Hematopoietic multipotent progenitor cell treated with erythropoietin and hydrocortisone succinate and interleukin-3 and kit ligand, for 15 days (in vitro differentiated cells): ENCODE results near the gene SPINK14.

Experiments
- DNase-seq: peaks from one replicate; pipeline ENCODE4 v3.0.0-alpha.2; 2015; ENCODE audit warnings: low spot score

The SPINK14 gene, protein sequence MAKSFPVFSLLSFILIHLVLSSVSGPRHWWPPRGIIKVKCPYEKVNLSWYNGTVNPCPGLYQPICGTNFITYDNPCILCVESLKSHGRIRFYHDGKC

DNA sequence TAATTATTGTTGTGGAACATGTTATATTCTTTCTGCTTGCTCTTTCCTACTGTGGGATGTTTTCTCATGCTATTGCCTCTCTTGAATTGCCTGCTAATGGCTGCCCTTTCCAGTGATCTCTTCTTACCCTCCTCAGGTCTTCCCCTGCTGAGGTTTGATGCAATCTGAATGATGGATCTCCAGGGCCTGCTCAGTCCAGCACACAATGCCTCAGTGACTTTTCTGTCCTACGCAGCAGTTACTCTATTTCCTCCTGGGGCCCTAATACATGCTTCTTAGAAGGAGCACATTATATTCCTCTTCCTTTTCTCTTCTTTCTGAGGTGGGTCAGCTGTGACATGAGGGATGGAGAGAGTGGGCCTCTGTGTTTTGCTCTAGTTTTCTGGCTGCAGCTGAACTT, at the start of gene SPINK14:
SPINK14 (plus strand) TSS at position 301 of the 400 bp plus-strand sequence. CDS start 1,187 bp downstream, outside the sequence.
- no peak for DNase-seq

DNA sequence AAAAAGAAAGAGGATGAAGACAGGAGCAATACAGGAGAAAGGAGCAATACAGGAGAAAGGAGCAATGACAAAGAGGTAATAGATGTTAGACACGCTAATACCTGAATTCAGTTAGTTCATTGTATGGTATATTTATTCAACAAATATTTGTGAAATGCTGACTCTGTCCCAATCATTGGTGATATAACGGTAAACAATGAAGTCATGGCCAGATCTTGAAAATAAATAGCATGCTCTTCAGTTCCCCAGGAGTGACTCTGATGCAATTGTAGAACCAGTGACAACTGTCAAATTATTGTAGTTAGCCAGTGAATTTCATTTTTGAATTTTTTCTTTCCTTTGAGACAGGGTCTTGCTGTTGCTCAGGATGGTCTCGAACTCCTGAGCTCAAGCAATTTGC, 48.0 kb upstream of the SPINK14 start:
- no peak for DNase-seq

DNA sequence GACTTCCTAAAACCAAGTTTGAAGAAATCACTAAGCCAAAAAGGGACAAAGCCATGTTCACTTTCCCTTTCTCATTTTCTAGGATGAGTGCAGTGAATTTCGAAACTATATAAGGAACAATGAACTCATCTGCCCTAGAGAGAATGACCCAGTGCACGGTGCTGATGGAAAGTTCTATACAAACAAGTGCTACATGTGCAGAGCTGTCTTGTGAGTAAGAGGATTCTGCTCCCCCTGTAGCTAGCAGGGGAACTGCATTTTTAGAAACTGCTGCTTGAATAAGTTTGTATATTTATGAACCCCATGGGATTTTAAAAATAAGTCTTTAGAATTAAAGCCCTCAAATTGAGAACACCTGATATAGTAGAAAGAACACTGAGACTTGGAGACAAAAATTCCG, 42.7 kb upstream of the SPINK14 start:
- DNase-seq: no peak

DNA sequence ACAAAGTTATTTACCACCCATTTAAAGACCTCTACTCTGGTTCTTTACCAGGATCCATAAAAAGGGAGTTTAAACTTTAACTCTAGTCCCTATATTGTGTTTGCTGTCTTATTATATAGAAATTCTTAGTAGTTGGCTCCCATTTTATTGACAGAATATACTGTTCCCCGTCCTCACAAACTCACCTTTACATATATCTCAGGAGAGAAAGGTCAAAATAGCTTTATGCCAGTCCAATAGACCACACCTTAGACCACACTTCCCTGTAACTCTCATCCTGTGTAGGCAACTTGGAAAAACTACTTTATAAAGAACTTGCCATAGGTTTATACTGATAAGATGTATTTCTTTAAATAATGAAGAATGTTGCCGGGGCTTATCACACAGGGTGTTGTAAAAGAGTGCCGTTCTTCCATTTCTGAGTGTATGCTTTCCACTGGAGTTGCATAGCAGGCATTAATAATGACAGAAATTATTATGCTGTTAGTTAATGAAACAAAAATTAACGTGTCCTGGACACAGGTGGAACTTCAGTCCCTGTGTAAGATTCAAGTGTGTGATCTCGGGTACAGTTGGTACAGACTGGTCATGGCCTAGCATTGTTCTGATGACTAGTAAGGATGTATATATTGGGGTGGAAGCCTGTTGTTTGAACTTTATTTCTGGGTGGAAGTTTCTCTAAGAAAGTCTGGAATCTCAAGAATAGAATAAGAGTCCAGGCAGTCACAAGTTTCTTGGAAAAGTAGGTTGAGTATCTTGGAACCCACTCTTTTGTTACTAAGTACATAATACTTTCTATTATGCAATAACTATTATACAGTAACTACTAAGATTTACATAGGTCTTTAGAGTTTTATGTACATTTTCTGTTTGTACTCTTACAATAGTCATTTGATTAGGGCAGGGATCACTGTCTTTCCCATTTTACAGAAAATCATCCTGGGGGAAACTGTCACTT, 33.0 kb upstream of the SPINK14 start:
- DNase-seq: no peak

DNA sequence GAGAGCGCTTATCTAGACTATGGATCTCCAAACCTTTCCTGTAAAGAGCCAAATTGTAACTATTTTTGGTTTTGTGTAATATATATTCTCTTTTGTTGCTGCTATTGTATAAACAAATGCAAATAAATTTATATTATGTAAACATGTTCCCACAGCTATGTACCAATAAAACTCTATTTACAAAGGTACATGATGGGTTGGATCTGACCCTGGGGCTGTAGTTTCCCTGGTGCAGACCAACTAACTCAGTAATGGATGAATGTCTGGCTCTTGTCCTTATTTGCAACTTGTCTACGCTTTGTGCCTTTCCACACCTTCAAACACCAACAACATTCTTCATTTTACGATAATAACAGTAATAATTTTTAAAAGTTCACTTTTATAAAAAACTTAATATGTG, 27.5 kb upstream of the SPINK14 start:
- DNase-seq: no peak

DNA sequence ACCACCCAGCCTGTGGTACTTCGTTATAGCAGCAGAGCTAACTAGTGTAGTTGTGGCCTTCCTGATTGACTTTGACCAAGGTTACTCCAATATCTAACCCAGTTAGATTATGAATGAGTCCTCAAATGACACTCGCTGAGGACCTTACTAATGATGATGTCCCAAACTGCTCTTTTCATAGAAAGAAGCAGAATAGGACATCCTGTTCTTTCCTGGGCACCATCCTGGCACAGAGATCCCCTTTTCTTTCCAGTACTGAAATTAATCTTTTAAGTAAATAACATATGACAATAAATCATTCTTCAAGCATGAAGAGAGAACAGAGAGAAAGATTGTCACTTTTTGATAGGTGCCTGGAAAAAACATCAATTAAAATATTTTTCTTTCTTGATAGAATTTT, 26.7 kb upstream of the SPINK14 start:
- no peak for DNase-seq

DNA sequence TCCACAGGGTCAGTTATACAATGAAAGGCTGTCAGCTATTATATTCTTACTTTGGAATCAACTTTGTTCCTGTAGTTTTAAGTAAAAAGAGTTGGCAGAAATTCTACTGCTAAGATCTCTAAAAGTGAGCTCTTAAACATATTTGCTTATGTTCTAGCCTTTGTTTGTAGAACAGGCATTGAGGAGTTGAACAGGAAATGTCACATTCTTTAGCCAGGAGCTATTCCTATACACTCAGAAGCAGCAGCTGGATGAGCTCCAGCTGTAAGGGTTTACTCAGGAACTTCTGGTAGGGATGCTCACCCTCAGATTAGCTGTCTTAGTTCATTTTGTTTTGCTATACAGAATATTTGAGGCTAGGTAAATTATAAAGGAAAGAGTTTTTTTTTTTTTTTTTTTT, 22.4 kb upstream of the SPINK14 start:
- DNase-seq: no peak

DNA sequence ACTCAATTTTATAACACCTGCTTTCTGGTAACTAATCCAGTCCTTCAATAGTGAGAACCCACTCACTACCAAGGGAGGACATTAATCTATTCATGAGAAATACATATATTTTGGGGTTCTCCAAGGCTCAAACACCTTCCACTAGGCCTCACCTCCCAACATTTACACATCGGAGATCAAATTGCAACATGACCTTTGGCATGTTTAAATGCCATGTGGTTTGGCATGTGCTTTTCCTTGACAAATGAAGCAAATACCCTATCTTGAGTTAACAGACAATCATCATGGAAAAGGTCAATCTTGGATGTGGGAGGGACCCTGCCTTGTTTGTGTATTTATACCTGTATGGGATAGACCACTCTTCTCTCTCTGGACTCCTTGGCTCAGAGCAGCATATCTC, 21.9 kb upstream of the SPINK14 start:
- DNase-seq: no peak

DNA sequence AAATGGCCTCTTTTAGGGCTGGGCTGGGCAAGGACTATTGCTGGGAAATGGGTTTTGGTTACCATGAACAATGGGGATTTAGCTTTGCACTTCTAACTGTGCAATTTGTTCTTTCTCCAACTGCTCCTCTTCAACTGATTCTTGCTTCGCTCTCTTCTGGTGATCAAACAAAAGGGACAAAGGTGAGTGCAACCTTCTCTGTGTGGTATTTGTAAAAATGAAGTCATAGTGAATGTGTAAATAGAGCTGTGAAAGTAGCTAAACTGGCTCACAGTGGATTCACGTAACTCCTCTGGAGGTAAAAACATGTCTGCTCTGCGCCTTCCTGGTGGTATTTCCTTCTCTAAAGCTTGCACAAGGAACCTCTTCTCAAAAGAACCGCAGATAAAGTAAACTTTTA, 20.9 kb upstream of the SPINK14 start:
- DNase-seq: no peak

DNA sequence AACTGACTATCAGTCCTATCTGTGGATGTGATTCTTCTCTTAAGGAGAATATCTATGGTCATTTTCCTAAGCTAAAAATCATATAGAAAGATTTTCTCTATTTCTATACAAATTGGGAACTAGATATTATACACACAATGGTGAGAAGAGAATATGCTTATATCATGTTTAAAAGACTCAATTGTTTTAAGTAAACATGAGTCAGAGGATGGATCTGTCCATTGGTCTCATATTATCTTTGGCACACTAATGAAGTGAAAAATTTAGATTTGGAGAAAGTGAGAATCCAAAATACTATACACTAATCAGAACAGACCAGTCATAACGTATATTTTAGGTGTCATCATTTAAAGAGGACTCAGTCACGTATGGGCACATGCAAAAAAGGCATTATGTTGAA, 16.5 kb upstream of the SPINK14 start:
- DNase-seq: no peak

DNA sequence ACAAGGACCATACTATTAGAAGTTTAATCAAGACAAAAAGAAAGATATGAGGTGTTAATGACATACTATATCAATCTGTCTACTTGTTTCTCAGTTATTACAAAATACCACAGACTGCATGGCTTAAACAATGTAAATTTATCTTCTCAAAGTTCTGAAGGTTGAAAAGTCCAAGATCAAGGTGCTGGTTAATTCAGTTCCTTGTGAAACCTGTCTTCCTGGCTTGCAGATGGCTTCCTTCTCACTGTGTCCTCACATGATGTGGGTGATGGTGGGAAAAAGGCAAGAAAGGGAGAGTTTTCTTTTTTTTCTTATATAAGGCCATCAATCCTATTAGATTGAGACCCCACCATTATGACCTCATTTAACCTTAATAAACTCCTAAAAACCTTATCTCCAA, 15.6 kb upstream of the SPINK14 start:
- no peak for DNase-seq

DNA sequence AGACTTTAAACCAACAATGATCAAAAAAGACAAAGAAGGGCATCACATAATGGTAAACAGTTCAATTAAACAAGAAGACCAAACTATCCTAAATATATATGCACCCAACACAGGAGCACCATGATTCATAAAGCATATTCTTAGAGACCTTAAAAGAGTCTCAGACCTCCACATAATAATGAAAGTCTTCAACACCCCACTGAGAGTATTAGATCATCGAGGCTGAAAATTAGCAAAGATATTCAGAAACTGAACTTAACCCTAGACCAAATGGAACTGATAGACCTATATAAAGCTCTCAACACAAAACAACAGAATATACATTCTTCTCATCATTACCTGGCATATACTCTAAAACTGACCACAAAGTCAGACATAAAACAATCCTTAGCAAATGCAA, 11.7 kb upstream of the SPINK14 start:
- DNase-seq: no peak

DNA sequence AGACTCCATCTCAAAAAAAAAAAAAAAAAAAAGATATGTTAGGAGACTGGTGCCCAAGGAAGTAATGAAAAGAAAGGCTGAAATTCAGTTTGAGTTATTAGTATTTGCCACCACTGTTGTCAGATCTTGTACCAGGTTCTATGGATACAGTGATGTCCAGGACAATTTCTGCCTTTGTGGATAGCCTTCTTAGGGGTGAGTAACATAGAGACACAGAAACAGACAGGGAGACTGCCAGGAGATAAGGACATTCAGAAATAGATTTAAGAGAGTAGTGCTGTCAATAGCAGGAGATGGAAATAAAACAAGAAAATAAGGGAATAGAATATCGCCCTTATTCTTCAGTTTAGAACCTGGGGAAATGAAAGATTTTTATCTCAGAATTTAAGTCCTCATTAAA, 6.3 kb upstream of the SPINK14 start:
- DNase-seq: no peak

DNA sequence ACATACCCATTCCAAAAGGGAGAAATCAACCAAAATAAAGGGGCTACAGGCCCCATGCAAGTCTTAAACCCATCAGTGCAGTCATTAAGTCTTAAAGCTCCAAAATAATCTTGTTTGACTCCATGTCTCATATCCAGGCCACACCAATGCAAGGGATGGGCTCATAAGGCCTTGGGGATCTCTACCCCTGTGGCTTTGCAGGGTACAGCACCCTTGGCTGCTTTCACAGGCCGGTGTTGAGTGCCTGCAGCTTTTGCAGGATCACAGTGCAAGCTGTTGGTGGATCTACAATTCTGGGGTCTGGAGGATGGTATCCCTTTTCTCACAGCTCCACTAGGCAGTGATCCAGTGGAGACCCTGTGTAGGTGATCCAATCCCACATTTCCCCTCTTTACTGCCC, 5.0 kb upstream of the SPINK14 start:
- DNase-seq: no peak

DNA sequence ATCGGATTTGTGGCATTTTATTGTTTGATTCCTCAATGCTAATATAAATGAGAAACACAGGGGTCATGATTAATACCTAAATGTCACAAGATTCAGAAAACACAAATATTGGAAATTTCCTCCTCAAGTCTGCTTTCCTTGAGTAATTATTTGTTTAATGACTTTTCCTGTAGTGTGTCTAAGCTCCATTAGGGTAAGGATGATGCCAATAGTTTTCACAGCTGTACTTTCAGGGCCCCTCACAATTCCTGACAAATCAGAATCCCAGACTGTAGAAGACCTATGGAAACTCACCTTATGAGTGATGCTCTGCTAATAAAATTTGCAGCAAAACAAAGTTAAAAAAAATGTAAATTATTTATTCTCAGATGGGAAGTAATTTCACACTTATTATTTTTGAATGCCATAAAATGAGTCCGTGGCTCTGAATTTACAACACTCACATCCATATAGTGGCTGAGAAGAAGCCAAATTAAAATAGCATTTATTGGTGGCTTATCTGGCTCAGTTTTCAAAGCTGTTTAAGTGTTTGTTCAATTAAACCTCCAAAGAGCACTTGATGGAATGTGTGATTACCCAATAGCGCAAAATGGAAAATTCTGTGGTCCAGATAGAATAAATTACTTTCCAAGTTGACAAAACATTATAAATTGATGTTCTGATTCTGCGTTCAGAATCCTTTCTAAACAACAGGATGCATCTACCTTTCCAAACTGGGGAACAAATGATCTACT, 1.6 kb upstream of the SPINK14 start:
- DNase-seq: no peak

DNA sequence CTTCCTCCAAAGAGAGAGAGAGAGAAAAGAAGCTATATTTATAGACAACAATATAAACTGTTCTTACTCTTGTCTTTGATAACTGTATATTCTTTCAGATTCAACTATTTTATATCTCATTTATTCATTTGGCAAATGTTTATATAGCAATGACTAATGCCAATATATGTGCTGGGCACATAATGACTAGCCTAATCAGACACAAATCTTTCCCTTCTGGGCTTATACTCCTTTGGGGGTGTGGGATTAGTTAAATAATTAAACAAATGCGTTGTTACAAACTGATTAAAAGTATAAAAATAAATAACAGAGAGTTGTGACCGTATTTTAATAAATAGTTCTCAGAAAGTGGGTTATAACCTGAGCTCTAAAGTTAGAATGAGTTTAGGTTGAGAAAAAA, 4.0 kb downstream of the SPINK14 start:
- no peak for DNase-seq

DNA sequence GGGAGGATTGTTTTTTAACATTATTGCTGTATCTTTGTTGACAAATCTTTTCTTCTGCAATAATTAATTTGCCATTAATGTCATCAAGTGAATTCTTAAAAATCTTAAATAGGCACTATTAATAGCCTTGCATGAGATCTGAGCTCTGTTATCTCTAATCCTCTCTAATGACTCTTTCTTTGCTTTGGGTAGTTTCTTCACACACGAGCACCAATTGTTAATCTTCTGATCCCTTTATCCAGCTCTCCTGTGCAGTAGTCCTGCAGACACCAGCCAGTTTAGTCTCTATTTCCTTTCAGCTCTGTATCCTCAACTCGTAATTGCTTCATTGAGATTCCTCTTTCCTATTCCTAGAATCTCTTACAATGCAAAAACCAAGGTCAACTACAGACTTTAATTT, 8.1 kb downstream of the SPINK14 start:
- no peak for DNase-seq

DNA sequence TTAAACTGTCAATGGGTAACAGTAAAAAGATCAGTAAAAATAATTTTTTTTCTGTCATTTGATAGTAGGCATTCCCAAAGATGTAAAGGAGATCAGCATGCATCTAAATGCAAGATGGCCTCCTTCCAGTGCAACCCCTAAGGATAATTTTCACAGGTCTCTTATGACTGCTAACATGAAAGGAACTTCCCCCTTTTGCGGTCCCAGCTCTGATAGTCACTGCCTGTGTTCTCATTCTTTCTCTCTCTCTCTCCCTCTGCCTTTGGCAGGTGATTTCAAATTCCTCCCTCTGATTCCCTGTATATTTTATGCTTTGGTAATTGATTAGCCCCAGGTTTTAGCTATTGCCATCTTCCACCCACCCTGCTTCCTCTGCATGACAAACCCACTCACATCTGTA, 8.9 kb downstream of the SPINK14 start:
- no peak for DNase-seq

DNA sequence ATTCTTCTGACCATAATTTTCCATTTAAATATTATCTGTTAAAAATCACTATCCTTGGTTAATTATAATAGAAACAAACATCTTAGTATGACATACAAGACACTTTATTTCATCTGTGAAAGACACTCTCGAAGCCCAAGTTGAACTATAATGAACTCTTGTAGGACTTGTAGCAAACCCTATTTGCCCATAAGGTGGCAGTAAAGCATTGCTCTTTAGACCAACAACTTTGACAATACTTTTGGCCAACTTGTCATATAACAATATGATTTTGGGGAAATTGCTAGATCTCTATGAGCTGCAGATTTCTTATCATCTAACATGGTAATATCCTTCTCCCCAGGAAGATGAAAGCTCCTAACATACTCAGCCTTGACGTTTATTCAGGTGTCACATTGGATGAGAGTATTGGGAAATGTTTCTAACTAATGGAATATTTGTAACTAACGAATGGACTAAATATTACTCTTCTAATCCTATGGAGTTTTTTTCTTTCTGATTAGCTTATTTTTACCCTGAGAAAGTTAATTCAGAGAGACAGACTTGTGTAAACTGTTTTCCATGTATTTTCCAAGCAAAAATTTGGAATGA, 11.0 kb downstream of the SPINK14 start:
- peak; percentile 44 for DNase-seq

DNA sequence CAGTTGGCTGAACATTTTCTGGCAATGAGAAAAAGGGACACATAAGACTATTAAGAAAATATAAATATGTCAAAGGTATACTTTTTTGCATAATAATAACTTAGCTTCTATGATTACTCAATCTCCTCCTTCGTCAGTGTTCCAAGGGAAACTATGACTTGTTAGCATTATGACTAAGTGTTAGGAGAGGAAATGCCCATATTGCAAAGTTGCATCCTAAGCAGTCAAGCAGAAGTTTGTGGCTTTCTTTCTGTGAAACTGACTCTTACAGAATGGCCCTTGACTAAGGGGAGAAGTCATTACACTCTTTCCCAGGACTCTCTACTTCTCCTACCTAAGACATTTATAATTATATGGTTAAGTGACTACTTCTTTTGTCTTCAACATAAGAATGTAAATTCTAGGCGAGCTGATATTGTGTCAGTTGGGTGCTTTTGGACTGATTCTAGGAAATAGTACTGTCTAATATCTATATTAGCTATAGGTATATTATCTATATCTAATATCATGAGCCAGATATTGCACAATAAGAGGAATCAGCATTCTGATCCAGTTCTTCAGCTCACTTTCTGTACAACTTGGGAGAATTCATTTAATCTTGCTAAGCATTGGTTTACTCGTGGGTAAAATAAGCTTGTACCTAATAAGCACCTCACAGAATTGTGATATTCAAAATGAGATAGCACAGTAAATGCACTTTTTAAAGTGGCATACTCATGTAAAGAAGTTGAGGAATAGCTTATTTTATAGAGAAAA, 18.1 kb downstream of the SPINK14 start:
- DNase-seq: no peak

DNA sequence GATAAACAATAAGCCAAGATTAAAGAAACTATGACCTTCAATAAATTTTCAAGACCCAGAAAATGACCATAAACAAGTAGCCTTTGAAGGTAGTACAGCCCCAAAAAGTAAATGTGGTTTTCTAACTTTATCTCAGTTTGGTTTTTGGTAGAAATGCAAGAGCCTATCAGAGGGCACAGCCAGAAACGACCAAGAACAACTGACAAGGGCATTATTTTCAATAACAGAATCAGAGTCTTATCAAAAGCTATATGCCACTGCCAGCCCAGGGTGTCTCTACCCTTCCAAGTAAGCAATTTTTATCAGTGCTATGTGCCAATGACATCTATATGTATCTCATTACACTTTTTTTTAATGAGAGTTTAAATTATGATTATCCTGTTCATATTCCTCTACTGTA, 22.7 kb downstream of the SPINK14 start:
- DNase-seq: no peak

DNA sequence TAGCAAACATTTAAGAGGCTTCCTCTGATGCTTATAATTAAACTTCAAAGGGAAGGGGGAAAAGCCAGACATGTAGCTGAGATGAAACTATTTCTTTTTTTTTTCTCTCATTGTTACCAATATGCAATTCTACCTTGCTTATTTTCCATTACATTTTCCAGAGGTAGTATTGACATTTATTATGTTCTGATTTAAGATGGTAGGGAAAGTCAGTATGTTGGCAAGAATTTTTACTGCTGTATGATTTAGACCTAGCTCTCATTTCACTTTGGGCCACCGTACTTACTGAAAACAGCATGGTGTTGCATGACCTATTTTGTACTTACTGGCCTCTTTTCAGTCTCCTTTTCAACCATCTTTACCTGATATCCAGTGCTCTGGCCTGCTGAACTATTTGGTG, 24.9 kb downstream of the SPINK14 start:
- no peak for DNase-seq
